OCI-LY1 (cell line): ENCODE results near the gene TPST2.
A peak's percentile ranks its signal among the peaks of the same experiment; 100 is the strongest.

Experiments
- H2AFZ ChIP-seq: fragments of 200-600 bp; sonication (generic), shearing (Covaris generic); 2 replicates; pipeline ENCODE4 v1.6.0; 2014; ENCODE audit warnings: antibody characterized with exemption, mild to moderate bottlenecking, low read length
- H3F3A ChIP-seq: fragments of 200-600 bp; sonication (generic), shearing (Covaris generic); 2 replicates; pipeline ENCODE4 v1.6.0; 2014; ENCODE audit warnings: mild to moderate bottlenecking, antibody characterized with exemption, low read length, moderate library complexity; ENCODE audit not compliant: insufficient read depth
- H3K27ac ChIP-seq: fragments of 200-600 bp; sonication (generic); 2 replicates; pipeline ENCODE4 v1.5.1; 2014; ENCODE audit warnings: low read length, mixed run types, mild to moderate bottlenecking, low read depth; ENCODE audit not compliant: poor library complexity, severe bottlenecking
- H3K27me3 ChIP-seq: fragments of 200-600 bp; sonication (generic); 2 replicates; pipeline ENCODE4 v1.6.0; 2014; ENCODE audit warnings: antibody characterized with exemption, mild to moderate bottlenecking, low read length, moderate library complexity; ENCODE audit not compliant: insufficient read depth
- H3K36me3 ChIP-seq: fragments of 200-600 bp; sonication (generic); 2 replicates; pipeline ENCODE4 v1.6.1; 2014; ENCODE audit warnings: mild to moderate bottlenecking, antibody characterized with exemption, low read length, moderate library complexity, mixed read lengths; ENCODE audit not compliant: insufficient read depth
- H3K4me1 ChIP-seq: fragments of 200-600 bp; sonication (generic); 2 replicates; pipeline ENCODE4 v1.5.1; 2014; ENCODE audit warnings: mild to moderate bottlenecking, low read length, moderate library complexity; ENCODE audit not compliant: insufficient read depth, severe bottlenecking
- H3K4me2 ChIP-seq: fragments of 200-600 bp; sonication (generic), shearing (Covaris generic); 2 replicates; pipeline ENCODE4 v1.6.1; 2014; ENCODE audit warnings: low read length
- H3K4me3 ChIP-seq: fragments of 200-600 bp; sonication (generic); 2 replicates; pipeline ENCODE4 v1.5.1; 2014; ENCODE audit warnings: low read length, low read depth, mild to moderate bottlenecking, mixed read lengths; ENCODE audit not compliant: poor library complexity, severe bottlenecking
- H3K79me2 ChIP-seq: fragments of 200-600 bp; shearing (Covaris generic); 2 replicates; pipeline ENCODE4 v1.6.1; 2016; ENCODE audit warnings: mixed run types, low read length, mixed read lengths; ENCODE audit not compliant: insufficient read depth
- H3K9ac ChIP-seq: fragments of 200-600 bp; sonication (generic), shearing (Covaris generic); 2 replicates; pipeline ENCODE4 v1.6.1; 2014; ENCODE audit warnings: mild to moderate bottlenecking, low read length, mixed read lengths
- H3K9me2 ChIP-seq: fragments of 200-600 bp; sonication (generic), shearing (Covaris generic); 2 replicates; pipeline ENCODE4 v1.6.1; 2014; ENCODE audit warnings: low read depth, mild to moderate bottlenecking, low read length, mixed read lengths
- H3K9me3 ChIP-seq: fragments of 200-600 bp; shearing (Covaris generic); 2 replicates; pipeline ENCODE4 v1.6.1; 2014; ENCODE audit warnings: low read length, mixed read lengths
- H4K20me1 ChIP-seq: fragments of 200-600 bp; sonication (generic), shearing (Covaris generic); 2 replicates; pipeline ENCODE4 v1.6.0; 2016; ENCODE audit warnings: mild to moderate bottlenecking, low read length; ENCODE audit not compliant: insufficient read depth
- EZH2 ChIP-seq: fragments of 200-600 bp; sonication (generic), shearing (Covaris generic); IDR thresholded peaks from 2 replicates; pipeline ENCODE4 v1.8.0; 2017; ENCODE audit warnings: borderline replicate concordance, mixed run types, mild to moderate bottlenecking, antibody characterized with exemption, low read length, moderate library complexity, mixed read lengths
- TF ChIP-seq, protein P1 (sequence below): fragments of 200-600 bp; sonication (generic), shearing (Covaris generic); IDR thresholded peaks from 2 replicates; pipeline ENCODE4 v1.5.1; 2017; ENCODE audit warnings: mild to moderate bottlenecking, antibody characterized with exemption, low read length, moderate library complexity, mixed read lengths

Gene TPST2

DNA sequence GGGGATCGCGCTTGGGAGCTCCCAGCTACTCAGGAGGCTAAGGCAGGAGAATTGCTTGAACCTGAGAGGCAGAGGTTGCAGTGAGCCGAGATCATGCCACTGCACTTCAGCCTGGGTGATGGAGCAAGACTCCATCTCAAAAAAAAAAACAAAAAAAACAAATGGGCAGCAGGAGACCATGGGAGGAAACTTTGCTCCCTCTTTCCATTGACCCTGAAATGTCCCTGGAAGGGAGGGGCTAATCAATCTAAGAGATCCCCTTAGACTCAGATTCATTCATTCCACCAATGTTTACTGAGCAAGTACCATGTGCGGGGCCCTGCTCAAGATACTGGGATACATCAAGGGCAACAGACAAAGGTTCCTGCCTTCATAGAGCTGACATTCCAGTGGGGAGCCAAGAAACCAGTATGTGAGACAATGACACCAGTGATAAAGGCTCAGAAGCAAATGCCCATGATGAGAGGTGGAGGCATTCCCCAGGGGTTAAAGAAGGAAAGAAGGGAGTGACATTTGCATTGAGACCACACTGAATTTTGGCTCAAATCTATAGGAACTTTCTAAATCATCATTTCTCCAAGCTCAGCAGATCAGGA, 39.9 kb downstream of the TPST2 start:
- Histone ChIP-seq H3K4me3 (no peak overlapping the region), H3K27me3 (no peaks in the 10 kb centered on the region), H3K36me3 (peaks cover 19% of the 10 kb centered on the region), H3K9me2 (no peaks in the 10 kb centered on the region), H3K4me1 (peaks cover 81% of the 10 kb centered on the region), H3K27ac (peak overlapping the region; percentile 94), H3K4me2 (no peak overlapping the region; the same call in 1 of the 2 replicates), H4K20me1 (no peaks in the 10 kb centered on the region), H3K9ac (no peak overlapping the region; the same call in 1 of the 2 replicates), H2AFZ (no peak overlapping the region), H3K9me3 (no peaks in the 10 kb centered on the region), H3F3A (0 out of 2 replicates have a peak, but pooled peaks cover 3% of the 10 kb centered on the region), H3K79me2 (peaks cover 4% of the 10 kb centered on the region)
- TF ChIP-seq EZH2: no peak
- TF ChIP-seq, protein P1, sequence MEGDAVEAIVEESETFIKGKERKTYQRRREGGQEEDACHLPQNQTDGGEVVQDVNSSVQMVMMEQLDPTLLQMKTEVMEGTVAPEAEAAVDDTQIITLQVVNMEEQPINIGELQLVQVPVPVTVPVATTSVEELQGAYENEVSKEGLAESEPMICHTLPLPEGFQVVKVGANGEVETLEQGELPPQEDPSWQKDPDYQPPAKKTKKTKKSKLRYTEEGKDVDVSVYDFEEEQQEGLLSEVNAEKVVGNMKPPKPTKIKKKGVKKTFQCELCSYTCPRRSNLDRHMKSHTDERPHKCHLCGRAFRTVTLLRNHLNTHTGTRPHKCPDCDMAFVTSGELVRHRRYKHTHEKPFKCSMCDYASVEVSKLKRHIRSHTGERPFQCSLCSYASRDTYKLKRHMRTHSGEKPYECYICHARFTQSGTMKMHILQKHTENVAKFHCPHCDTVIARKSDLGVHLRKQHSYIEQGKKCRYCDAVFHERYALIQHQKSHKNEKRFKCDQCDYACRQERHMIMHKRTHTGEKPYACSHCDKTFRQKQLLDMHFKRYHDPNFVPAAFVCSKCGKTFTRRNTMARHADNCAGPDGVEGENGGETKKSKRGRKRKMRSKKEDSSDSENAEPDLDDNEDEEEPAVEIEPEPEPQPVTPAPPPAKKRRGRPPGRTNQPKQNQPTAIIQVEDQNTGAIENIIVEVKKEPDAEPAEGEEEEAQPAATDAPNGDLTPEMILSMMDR: no peak

DNA sequence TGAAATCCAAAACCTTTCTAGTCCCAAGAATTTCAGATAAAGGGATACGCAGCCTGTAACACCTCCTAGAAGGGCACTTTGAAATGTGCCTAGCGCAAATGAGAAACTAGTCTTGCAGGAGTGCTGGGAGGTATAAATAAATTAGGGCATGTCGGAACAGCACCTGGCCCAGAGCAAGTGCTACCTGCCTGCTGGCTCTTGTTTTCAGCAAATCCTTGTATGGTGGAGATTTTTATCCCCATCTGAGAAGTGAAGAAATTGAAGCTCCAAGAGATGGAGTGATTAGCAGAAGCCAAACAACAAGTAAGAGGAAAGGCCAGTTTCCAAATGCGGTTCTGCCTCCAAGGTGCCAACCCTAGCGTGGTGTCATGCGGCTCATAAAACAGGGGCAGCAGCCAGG, 40.9 kb downstream of the TPST2 start:
- Histone ChIP-seq H3K27ac (peak overlapping the region; percentile 12), H3K79me2 (peaks cover 4% of the 10 kb centered on the region), H3K9me3 (no peaks in the 10 kb centered on the region), H3F3A (no peaks in the 10 kb centered on the region), H3K4me1 (peaks cover 77% of the 10 kb centered on the region), H4K20me1 (no peaks in the 10 kb centered on the region), H3K36me3 (peaks cover 19% of the 10 kb centered on the region), H3K4me2 (no peak overlapping the region), H3K9me2 (no peaks in the 10 kb centered on the region), H2AFZ (no peak overlapping the region), H3K9ac (no peak overlapping the region; the same call in 1 of the 2 replicates), H3K4me3 (no peak overlapping the region), H3K27me3 (no peaks in the 10 kb centered on the region)
- TF ChIP-seq, protein P1: no peak
- no peak for TF ChIP-seq EZH2

DNA sequence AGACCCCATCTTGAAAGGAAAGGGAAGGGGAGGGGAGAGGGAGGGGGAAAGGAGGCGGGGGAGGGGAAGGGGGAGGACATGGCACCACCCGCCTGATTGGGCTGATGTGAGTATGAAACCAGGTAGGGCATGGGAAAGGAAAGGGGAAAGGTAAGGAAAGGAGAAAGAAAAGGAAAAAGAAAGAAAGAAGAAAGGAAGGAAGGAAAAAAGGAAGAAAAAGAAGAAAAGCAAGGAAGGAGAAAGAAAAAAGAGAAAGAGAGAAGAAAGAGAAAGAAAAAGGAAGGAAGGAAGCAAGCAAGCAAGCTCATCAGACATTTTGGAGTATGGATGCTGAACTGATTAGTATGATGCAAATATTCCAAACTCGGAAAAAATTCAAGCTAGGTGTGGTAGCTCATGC, 41.6 kb downstream of the TPST2 start:
- H3F3A ChIP-seq: no peaks in the 10 kb centered on the region
- peaks cover 19% of the 10 kb centered on the region for H3K36me3 ChIP-seq
- TF ChIP-seq, protein P1: no peak
- TF ChIP-seq EZH2: no peak
- no peaks in the 10 kb centered on the region for H3K9me3 ChIP-seq
- no peaks in the 10 kb centered on the region for H4K20me1 ChIP-seq
- peaks cover 77% of the 10 kb centered on the region for H3K4me1 ChIP-seq
- H3K9me2 ChIP-seq: no peaks in the 10 kb centered on the region
- no peak overlapping the region for H3K4me3 ChIP-seq
- no peak overlapping the region for H2AFZ ChIP-seq
- H3K79me2 ChIP-seq: peaks cover 4% of the 10 kb centered on the region
- no peak overlapping the region for H3K4me2 ChIP-seq
- no peak overlapping the region for H3K27ac ChIP-seq
- H3K9ac ChIP-seq: no peak overlapping the region
- H3K27me3 ChIP-seq: no peaks in the 10 kb centered on the region
